Panc1 (cell line): ENCODE results near the gene TSPAN14. TPM values are rescaled to one million over a fixed set of nuclear protein-coding genes. Genes with fewer than 3 reads are reported as not detected.

Experiments
- ATAC-seq: fragments of 200-7000 bp; cut with Tn5 transposase; 2 replicates; pipeline ENCODE4 v1.9.1; 2020; ENCODE audit warnings: mild to moderate bottlenecking, moderate library complexity
- BruUV-seq: library from RNA; stranded (reverse); fragments of 400-500 nt; replicated peaks from 2 replicates; lab custom pipeline; 2021; lab: Mats Ljungman, UMichigan
- CTCF ChIA-PET: fragments of 300-600 bp; sonication (Branson Sonifier 250); formaldehyde crosslinking; loops from one replicate; lab custom pipeline; 2022; ENCODE audit warnings: antibody characterized with exemption; lab: Charles Lee
- POLR2A ChIA-PET: fragments of 300-600 bp; sonication (Branson Sonifier 250); formaldehyde crosslinking; loops from one replicate; lab custom pipeline; 2022; ENCODE audit warnings: antibody characterized with exemption; lab: Charles Lee
- DNase-seq: peaks from one replicate; pipeline ENCODE4 v3.0.0-alpha.2; 2010; ENCODE audit warnings: low read depth, low spot score
- H3K27ac ChIP-seq: 2 replicates; pipeline ENCODE4 v1.5.1; 2011; ENCODE audit warnings: mild to moderate bottlenecking, low read length, inconsistent platforms
- H3K27me3 ChIP-seq: fragments of 200-500 bp; sonication (Bioruptor generic); 2 replicates; pipeline ENCODE4 v1.6.0; 2014; ENCODE audit warnings: low read length, inconsistent platforms; ENCODE audit not compliant: control insufficient read depth, insufficient read depth
- H3K36me3 ChIP-seq: fragments of 200-500 bp; sonication (Bioruptor generic); 2 replicates; pipeline ENCODE4 v1.5.1; 2014; ENCODE audit warnings: inconsistent platforms, mild to moderate bottlenecking, low read length, moderate library complexity; ENCODE audit not compliant: control insufficient read depth, insufficient read depth
- H3K4me1 ChIP-seq: 2 replicates; pipeline ENCODE4 v1.5.1; 2011; ENCODE audit warnings: inconsistent platforms, mild to moderate bottlenecking, low read length, moderate library complexity; ENCODE audit not compliant: control insufficient read depth, insufficient read depth
- H3K4me3 ChIP-seq, 2 experiments: 2 replicates each; pipeline ENCODE4 v1.5.1; 2011 to 2012; ENCODE audit warnings: low read depth in 2 of 2, low read length in 2 of 2, mild to moderate bottlenecking in 2 of 2, inconsistent platforms in 1 of 2, moderate library complexity in 1 of 2
- H3K9me3 ChIP-seq: fragments of 200-500 bp; sonication (Bioruptor generic); 2 replicates; pipeline ENCODE4 v1.5.1; 2014; ENCODE audit warnings: low read depth, mild to moderate bottlenecking, inconsistent platforms, low read length, moderate library complexity; ENCODE audit not compliant: control insufficient read depth, insufficient read depth
- CTCF ChIP-seq: fragments of 450-650 bp; IDR thresholded peaks from 2 replicates; pipeline ENCODE4 v1.5.1; 2017; ENCODE audit warnings: mild to moderate bottlenecking
- POLR2AphosphoS5 ChIP-seq: IDR thresholded peaks from 2 replicates; pipeline ENCODE4 v1.6.1; 2012; ENCODE audit warnings: mild to moderate bottlenecking, low read depth, low read length, moderate library complexity
- SIN3A ChIP-seq: IDR thresholded peaks from 2 replicates; pipeline ENCODE4 v1.6.1; 2012; ENCODE audit warnings: low read depth, mild to moderate bottlenecking, low read length, moderate library complexity, borderline replicate concordance; ENCODE audit not compliant: insufficient read depth
- TCF7L2 ChIP-seq: IDR thresholded peaks from 2 replicates; pipeline ENCODE4 v1.6.1; 2011; ENCODE audit warnings: mild to moderate bottlenecking, low read depth, low read length, inconsistent platforms
- in situ Hi-C: cut with HindIII; loops from 2 replicates; pipeline ENCODE4 v1.10.0; 2016; ENCODE audit warnings: low sequenced_read_pairs, low pct_unique_long_range_greater_than_20kb
- intact Hi-C: fragments of 100-400 bp; cut with micrococcal nuclease; formaldehyde crosslinking; loops from one replicate; pipeline ENCODE4 v1.10.0; 2022; ENCODE audit not compliant: unreplicated experiment
- total RNA-seq: library from RNA; stranded (reverse); gene quantifications from one replicate; pipeline ENCODE4 v1.2.1, GENCODE V29; 2021; ENCODE audit not compliant: unreplicated experiment
- TF ChIP-seq, protein P1 (sequence below), 2 experiments: IDR thresholded peaks; 2 replicates each; pipeline ENCODE4 v1.6.1; 2011 to 2012; ENCODE audit warnings: low read depth in 2 of 2, control low read depth in 1 of 2, low read length in 1 of 2, mild to moderate bottlenecking in 1 of 2, moderate library complexity in 1 of 2; ENCODE audit not compliant: insufficient read depth in 1 of 2

Gene TSPAN14
- total RNA-seq, 1 experiment from 2014 or later = 39.0 TPM

DNA sequence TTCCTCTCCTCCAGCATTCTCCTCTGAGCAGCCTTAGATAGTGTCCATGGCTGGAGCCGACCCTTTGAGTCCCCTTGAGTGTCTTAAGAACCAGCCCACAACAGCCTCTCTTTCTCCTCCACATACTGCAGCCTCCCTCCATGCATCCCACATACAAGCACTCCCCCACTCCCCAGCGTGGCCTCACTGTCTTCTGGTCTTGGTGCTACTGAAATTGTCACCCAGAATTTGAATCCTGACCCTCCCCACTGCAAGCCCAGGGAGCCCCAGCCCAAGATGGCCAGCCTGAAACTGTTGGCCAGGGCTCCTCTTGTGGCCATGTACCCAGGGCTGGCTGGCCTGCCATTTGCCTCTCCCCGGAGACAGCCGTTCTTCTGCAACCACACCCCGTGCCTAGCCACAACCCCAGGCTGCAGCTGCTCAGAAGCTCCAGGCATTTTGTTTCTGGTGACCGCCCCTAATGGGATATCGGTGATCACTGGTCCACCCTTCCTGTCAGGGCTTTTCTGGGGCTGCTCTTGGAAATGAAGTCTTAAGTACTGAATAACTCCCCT is 64.8 kb downstream of the TSPAN14 start:
- TF ChIP-seq TCF7L2 = no peak
- TF ChIP-seq CTCF = no peak
- TF ChIP-seq POLR2AphosphoS5 = no peak
- TF ChIP-seq, protein P1, sequence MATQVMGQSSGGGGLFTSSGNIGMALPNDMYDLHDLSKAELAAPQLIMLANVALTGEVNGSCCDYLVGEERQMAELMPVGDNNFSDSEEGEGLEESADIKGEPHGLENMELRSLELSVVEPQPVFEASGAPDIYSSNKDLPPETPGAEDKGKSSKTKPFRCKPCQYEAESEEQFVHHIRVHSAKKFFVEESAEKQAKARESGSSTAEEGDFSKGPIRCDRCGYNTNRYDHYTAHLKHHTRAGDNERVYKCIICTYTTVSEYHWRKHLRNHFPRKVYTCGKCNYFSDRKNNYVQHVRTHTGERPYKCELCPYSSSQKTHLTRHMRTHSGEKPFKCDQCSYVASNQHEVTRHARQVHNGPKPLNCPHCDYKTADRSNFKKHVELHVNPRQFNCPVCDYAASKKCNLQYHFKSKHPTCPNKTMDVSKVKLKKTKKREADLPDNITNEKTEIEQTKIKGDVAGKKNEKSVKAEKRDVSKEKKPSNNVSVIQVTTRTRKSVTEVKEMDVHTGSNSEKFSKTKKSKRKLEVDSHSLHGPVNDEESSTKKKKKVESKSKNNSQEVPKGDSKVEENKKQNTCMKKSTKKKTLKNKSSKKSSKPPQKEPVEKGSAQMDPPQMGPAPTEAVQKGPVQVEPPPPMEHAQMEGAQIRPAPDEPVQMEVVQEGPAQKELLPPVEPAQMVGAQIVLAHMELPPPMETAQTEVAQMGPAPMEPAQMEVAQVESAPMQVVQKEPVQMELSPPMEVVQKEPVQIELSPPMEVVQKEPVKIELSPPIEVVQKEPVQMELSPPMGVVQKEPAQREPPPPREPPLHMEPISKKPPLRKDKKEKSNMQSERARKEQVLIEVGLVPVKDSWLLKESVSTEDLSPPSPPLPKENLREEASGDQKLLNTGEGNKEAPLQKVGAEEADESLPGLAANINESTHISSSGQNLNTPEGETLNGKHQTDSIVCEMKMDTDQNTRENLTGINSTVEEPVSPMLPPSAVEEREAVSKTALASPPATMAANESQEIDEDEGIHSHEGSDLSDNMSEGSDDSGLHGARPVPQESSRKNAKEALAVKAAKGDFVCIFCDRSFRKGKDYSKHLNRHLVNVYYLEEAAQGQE (IDR thresholded peaks at IDR 0.05; ENCODE audit: insufficient read depth in 1 of 2, low read depth in 2 of 2, low read length in 1 of 2) = no peak
- H3K4me3 ChIP-seq = no peak overlapping the region
- in situ Hi-C loops = no loop called here
- POLR2A ChIA-PET = no interaction called here
- no peaks in the 10 kb centered on the region for H3K27me3 ChIP-seq
- no peaks in the 10 kb centered on the region for H3K4me1 ChIP-seq
- no peak for DNase-seq
- H3K9me3 ChIP-seq = no peaks in the 10 kb centered on the region
- no TSS peak for BruUV-seq
- H3K36me3 ChIP-seq = no peaks in the 10 kb centered on the region
- H3K27ac ChIP-seq = no peak overlapping the region
- intact Hi-C loops = no loop called here
- no peak for ATAC-seq
- CTCF ChIA-PET = no interaction called here

GRCh38 chr10:80519936-80520650 is 66.0 kb downstream of the TSPAN14 start:
- BruUV-seq = no TSS peak
- no peaks in the 10 kb centered on the region for H3K36me3 ChIP-seq
- no peaks in the 10 kb centered on the region for H3K27me3 ChIP-seq
- DNase-seq (no peak), ATAC-seq (no peak)
- ChIA-PET POLR2A (no interaction called here), CTCF (no interaction called here)
- intact Hi-C loops (loop anchor here (10.0 kb wide), 1 partner anchor 245 kb away; no protein-coding TSS in a partner anchor), in situ Hi-C loops (no loop called here)
- H3K4me3 ChIP-seq = no peak overlapping the region
- no peak overlapping the region for H3K27ac ChIP-seq
- no peaks in the 10 kb centered on the region for H3K4me1 ChIP-seq
- TF ChIP-seq, protein P1 (IDR thresholded peaks at IDR 0.05; ENCODE audit: insufficient read depth in 1 of 2, low read depth in 2 of 2, low read length in 1 of 2) = no peak
- TF ChIP-seq POLR2AphosphoS5 = no peak
- TF ChIP-seq TCF7L2 = no peak
- TF ChIP-seq SIN3A = no peak
- TF ChIP-seq CTCF = no peak
- H3K9me3 ChIP-seq = no peaks in the 10 kb centered on the region
